GM13976 (cell line): Measurements from ENCODE around the gene ARRDC4.

Source experiments
- DNase-seq: peaks from one replicate; pipeline ENCODE4 v3.0.0; 2012; ENCODE audit warnings: low spot score
- CTCF ChIP-seq: IDR thresholded peaks from 2 replicates; pipeline ENCODE4 v1.5.1; 2012; ENCODE audit warnings: borderline replicate concordance, mild to moderate bottlenecking; ENCODE audit not compliant: insufficient read depth; ENCODE audit errors: extremely low read depth, missing control alignments, control extremely low read depth
- in situ Hi-C: fragments of 300-500 bp; cut with MboI; formaldehyde crosslinking; loops from one replicate; pipeline ENCODE4 v1.12.0; 2022; ENCODE audit warnings: low sequenced_read_pairs, mixed read lengths, inconsistent platforms; ENCODE audit not compliant: unreplicated experiment

Gene ARRDC4

GRCh38 chr15:97963779-97964178 is 3.3 kb downstream of the ARRDC4 start:
- in situ Hi-C loops: no loop called here
- no peak for DNase-seq
- TF ChIP-seq CTCF: no peak

- DNase-seq: no peak
- TF ChIP-seq CTCF: no peak
- in situ Hi-C loops: no loop called here
Measured at GRCh38 chr15:97966246-97966645, 5.7 kb downstream of the ARRDC4 start.

GRCh38 chr15:97966924-97967620 is 6.6 kb downstream of the ARRDC4 start:
- in situ Hi-C loops: no loop called here
- DNase-seq: no peak
- TF ChIP-seq CTCF: no peak

- in situ Hi-C loops: no loop called here
- no peak for TF ChIP-seq CTCF
- DNase-seq: no peak
Measured at GRCh38 chr15:97967881-97968280, 7.4 kb downstream of the ARRDC4 start.

GRCh38 chr15:97968380-97968779 is 7.9 kb downstream of the ARRDC4 start:
- TF ChIP-seq CTCF: no peak
- in situ Hi-C loops: no loop called here
- no peak for DNase-seq

- no peak for DNase-seq
- in situ Hi-C loops: no loop called here
- no peak for TF ChIP-seq CTCF
Measured at GRCh38 chr15:97972366-97972765, 11.9 kb downstream of the ARRDC4 start.
